Stimulated activated CD8-positive, alpha-beta memory T cell treated with anti-CD3 and anti-CD28 coated beads, Interleukin-15, amount 100 ng/mL, for 24 hours (primary cell): ENCODE data around the gene UCHL3.

Experiments used
- DNase-seq: peaks from one replicate; pipeline ENCODE4 v3.0.0-alpha.2; 2020; ENCODE audit warnings: low read depth

The UCHL3 gene

DNA sequence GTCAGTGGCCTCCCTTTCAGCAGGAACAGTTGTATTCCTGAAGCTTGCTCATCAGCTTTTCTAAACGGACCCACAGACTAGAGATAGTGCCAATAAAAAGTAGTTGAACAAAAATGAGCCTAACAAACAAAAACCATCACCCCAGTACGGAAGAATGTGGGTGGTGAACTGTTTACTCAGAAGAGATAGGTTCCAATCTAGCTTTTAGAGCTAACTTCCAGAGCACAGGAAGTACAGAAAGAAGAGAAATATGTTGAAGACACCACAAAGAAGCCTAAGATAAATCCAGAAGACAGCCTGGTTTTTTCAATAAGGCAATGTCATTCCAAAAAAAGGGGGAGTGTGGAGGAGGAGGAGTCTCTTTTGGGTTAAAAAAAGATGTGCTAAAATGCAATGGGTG lies 83.7 kb downstream of the UCHL3 start:
- no peak for DNase-seq

- no peak for DNase-seq
Measured at GRCh38 chr13:75635101-75635827, 85.7 kb downstream of the UCHL3 start.

GRCh38 chr13:75635828-75636435 lies 86.3 kb downstream of the UCHL3 start, which contains the start of gene LMO7:
TSS of gene LMO7 (plus strand) at chr13:75636330. CDS start at chr13:75636658, 328 bp downstream.
- DNase-seq = peak; percentile 35

- no peak for DNase-seq
Measured at GRCh38 chr13:75636436-75637180, 87.0 kb downstream of the UCHL3 start.

DNA sequence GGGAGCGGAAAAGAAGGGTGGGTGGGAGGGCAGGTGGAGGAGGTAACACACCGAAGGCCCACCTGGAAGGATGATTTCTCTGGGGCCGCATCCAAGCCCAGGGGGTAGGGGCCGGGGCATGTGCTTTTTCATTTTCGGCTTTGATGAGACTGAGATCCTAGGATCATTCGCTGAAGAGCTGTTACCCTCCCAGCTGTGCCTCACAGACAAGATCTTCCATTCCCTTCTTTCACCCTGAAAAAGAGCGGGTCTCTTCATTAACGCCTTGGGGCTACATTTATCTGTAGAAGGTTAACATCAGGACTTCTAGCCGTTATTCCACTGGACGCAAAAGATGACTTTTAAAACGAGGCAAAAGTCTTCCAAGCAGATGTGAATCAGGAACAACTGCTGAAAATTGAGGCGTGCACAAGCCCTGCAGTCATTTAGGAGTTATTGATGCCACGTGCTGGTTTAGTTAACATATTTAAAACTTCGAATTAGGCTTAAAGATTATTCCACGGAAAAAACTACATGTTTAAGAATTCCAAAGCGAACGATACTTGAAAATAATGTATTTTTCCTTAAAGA lies 87.7 kb downstream of the UCHL3 start:
- no peak for DNase-seq

- no peak for DNase-seq
Measured at GRCh38 chr13:75639454-75639853, 89.9 kb downstream of the UCHL3 start.

GRCh38 chr13:75641026-75641425 lies 91.4 kb downstream of the UCHL3 start:
- DNase-seq = no peak

DNA sequence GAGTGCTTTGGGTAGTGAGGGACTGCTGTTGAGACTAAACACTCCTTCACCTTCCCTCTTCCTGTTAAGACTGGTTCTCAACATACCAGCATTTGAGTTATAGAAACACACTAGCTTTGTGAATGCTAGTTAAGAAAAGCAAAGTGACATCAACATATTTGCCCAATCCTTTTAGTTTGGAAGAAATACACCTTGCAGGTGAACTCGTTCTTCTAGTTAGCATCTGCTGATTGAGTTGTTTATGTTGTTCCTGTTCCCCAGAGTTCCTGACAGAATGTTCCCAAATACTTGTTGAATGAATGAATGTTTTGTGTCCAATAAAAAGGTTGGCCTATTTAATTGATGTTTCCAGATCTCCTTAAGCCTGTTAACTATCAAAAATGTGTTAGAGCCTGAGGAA lies 93.6 kb downstream of the UCHL3 start:
- no peak for DNase-seq

GRCh38 chr13:75643693-75644092 lies 94.1 kb downstream of the UCHL3 start:
- no peak for DNase-seq

DNA sequence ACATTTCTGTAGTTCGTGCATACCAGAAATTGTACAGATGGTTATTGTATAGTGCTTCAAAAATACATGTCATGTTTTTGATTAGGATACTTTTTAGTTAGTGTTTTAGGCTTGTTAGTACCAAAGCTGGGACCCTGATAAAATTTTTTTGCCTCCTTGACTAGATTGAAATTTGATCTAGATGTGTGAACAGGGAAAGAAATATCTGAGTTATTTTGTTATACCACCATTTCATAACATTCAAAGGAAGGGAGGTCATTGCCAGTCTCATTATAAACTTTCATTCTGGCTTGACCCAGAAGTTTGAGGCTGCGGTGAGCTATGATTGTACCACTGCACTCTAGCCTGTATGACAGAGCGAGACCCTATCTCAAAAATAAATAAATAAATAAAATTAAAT lies 95.5 kb downstream of the UCHL3 start:
- DNase-seq = no peak

GRCh38 chr13:75647126-75647784 lies 97.7 kb downstream of the UCHL3 start:
- no peak for DNase-seq

GRCh38 chr13:75648446-75648845 lies 98.9 kb downstream of the UCHL3 start:
- no peak for DNase-seq

GRCh38 chr13:75651013-75651412 lies 101.4 kb downstream of the UCHL3 start:
- DNase-seq = no peak

DNA sequence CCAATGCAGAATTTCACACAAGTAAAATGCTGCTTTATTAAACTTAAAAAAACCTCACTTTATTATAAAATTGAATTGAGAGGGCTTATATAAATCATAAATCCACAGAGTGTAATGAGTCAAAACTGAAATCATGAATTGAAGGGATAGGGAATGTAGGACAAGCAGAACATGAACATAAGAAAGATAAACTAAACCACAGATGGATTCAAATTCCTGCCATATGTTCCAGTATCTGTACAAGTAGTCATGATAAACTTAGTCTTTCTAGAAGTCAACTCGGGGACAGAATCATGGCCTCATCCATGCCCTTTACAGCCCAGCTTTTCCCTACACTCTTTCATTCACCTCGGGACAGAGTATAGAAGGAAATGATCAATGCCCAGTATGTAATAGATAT lies 103.1 kb downstream of the UCHL3 start:
- DNase-seq = no peak
